Smooth muscle cell (in vitro differentiated cells): ENCODE data around the gene FAM120B. TPM values are rescaled to one million over a fixed set of nuclear protein-coding genes. Genes with fewer than 3 reads are reported as not detected.

Experiments
- DNase-seq: peaks from one replicate; lab custom pipeline; 2025; ENCODE audit not compliant: unreplicated experiment; lab: John Stamatoyannopoulos, UW
- H2AFZ ChIP-seq: fragments of 200-600 bp; sonication (generic); 2 replicates; pipeline ENCODE4 v1.6.0; 2016; ENCODE audit warnings: antibody characterized with exemption, low read depth, mild to moderate bottlenecking
- H3F3A ChIP-seq: fragments of 200-600 bp; sonication (generic); 2 replicates; pipeline ENCODE4 v1.6.0; 2017; ENCODE audit warnings: antibody characterized with exemption, low read depth
- H3K27ac ChIP-seq: fragments of 200-600 bp; sonication (generic); 2 replicates; pipeline ENCODE4 v1.5.1; 2016; ENCODE audit warnings: low read depth, mild to moderate bottlenecking
- H3K27me3 ChIP-seq: fragments of 200-600 bp; sonication (generic); 2 replicates; pipeline ENCODE4 v1.6.1; 2016; ENCODE audit warnings: low read depth, mild to moderate bottlenecking
- H3K36me3 ChIP-seq: fragments of 200-600 bp; sonication (generic); 2 replicates; pipeline ENCODE4 v1.5.1; 2016; ENCODE audit warnings: low read depth
- H3K4me1 ChIP-seq: fragments of 200-600 bp; sonication (generic); 2 replicates; pipeline ENCODE4 v1.5.1; 2016; ENCODE audit warnings: low read depth
- H3K4me2 ChIP-seq: fragments of 200-600 bp; sonication (generic); 2 replicates; pipeline ENCODE4 v1.6.0; 2016; ENCODE audit warnings: mild to moderate bottlenecking
- H3K4me3 ChIP-seq: fragments of 200-600 bp; sonication (generic); 2 replicates; pipeline ENCODE4 v1.5.1; 2016; ENCODE audit warnings: mild to moderate bottlenecking
- H3K79me2 ChIP-seq: fragments of 200-600 bp; sonication (generic); 2 replicates; pipeline ENCODE4 v1.6.0; 2016; ENCODE audit warnings: low read depth, mild to moderate bottlenecking
- H3K9ac ChIP-seq: fragments of 200-600 bp; sonication (generic); 2 replicates; pipeline ENCODE4 v1.6.0; 2016; ENCODE audit warnings: low read depth
- H3K9me3 ChIP-seq: fragments of 200-600 bp; sonication (generic); replicated peaks from 2 replicates; pipeline ENCODE4 v1.5.1; 2016; ENCODE audit warnings: low read depth
- H4K20me1 ChIP-seq: fragments of 200-600 bp; sonication (generic); 2 replicates; pipeline ENCODE4 v1.6.0; 2016; ENCODE audit warnings: low read depth
- CTCF ChIP-seq: fragments of 200-600 bp; sonication (generic); IDR thresholded peaks from 2 replicates; pipeline ENCODE4 v1.5.1; 2017; ENCODE audit warnings: borderline replicate concordance, mild to moderate bottlenecking, antibody characterized with exemption; ENCODE audit not compliant: insufficient read depth, poor library complexity, severe bottlenecking
- WGBS: methylation state at CpG from one replicate; pipeline ENCODE4 v1.1.7; 2016; ENCODE audit warnings: low lambda C conversion rate; 5-methylcytosine and 5-hydroxymethylcytosine counted together
- polyA plus RNA-seq: library from polyadenylated mRNA; unstranded; fragments of >200 nt; fragmentation: Nextera tagmentation; extraction: Ambion mirVana; gene quantifications from 2 replicates; pipeline ENCODE4 v1.2.1, GENCODE V29; 2016
- total RNA-seq: library from RNA; depleted of rRNA; stranded (reverse); fragments of >200 nt; gene quantifications from 2 replicates; pipeline ENCODE4 v1.2.3, GENCODE V29; 2014

FAM120B gene
- total and polyA plus RNA-seq, 2 experiments from 2014 or later, result 17.8 to 26.3 TPM

DNA sequence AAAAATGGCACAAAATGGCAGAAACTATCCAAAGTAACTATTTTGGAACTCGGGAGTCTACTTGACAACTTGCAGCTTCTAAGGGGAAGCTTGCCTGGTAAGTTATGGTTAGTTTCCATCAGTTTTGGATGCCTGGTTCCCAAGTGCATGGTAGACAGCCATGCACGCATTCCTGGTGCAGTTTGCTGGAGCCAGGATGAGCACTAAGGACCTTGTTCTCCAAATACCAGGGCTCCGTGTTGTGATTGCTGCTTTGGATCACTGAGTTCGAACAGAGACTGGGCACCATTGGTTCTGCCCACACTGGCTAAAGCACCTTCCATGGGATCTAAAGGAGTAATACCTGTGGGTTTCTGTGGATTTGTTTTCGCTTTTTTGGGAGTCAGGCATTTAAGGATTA, 103.7 kb downstream of the FAM120B start:
- WGBS, result 92% methylated on average over 5 of the region's 5 CpGs

DNA sequence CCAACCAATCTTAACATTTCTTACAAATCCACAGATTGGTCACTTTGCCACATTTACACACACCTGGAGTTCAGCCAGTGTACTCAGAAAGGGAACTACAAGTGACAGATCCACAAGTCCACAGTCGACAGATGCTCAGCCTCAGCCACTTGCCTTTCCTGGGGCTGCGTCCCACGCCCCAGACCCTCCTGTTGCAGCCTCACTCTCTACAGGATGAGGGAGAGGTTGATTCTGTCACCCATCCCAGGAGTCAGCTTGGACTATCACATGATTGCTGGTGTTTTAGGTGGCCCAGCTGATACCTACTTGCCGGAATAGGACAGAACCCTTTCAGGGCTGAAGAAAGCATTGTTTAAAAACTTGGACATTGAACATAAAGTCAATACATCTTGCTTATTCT, 108.8 kb downstream of the FAM120B start:
- no peaks in the 10 kb centered on the region for H3K27me3 ChIP-seq
- no peak overlapping the region for H2AFZ ChIP-seq
- no peak for DNase-seq
- H3K9me3 ChIP-seq, result no peaks in the 10 kb centered on the region
- H3K4me1 ChIP-seq, result no peaks in the 10 kb centered on the region
- no peak for TF ChIP-seq CTCF
- no peaks in the 10 kb centered on the region for H3K79me2 ChIP-seq
- no peaks in the 10 kb centered on the region for H3F3A ChIP-seq
- 98% methylated on average over 4 of the region's 4 CpGs for WGBS
- H3K4me2 ChIP-seq, result no peak overlapping the region
- no peaks in the 10 kb centered on the region for H3K36me3 ChIP-seq
- H4K20me1 ChIP-seq, result no peaks in the 10 kb centered on the region
- H3K27ac ChIP-seq, result no peak overlapping the region
- no peak overlapping the region for H3K4me3 ChIP-seq
- H3K9ac ChIP-seq, result no peak overlapping the region

More for the DNA sequence above, 103.7 kb downstream of the FAM120B start:
- Histone ChIP-seq H3K9me3 (no peaks in the 10 kb centered on the region), H2AFZ (no peak overlapping the region), H3K4me2 (no peak overlapping the region), H3K79me2 (no peaks in the 10 kb centered on the region), H3K27me3 (no peaks in the 10 kb centered on the region), H3K9ac (no peak overlapping the region), H3K27ac (no peak overlapping the region), H3K4me1 (no peaks in the 10 kb centered on the region), H4K20me1 (no peaks in the 10 kb centered on the region), H3K36me3 (no peaks in the 10 kb centered on the region), H3F3A (peaks cover 11% of the 10 kb centered on the region), H3K4me3 (no peak overlapping the region)
- no peak for TF ChIP-seq CTCF
- no peak for DNase-seq

DNA sequence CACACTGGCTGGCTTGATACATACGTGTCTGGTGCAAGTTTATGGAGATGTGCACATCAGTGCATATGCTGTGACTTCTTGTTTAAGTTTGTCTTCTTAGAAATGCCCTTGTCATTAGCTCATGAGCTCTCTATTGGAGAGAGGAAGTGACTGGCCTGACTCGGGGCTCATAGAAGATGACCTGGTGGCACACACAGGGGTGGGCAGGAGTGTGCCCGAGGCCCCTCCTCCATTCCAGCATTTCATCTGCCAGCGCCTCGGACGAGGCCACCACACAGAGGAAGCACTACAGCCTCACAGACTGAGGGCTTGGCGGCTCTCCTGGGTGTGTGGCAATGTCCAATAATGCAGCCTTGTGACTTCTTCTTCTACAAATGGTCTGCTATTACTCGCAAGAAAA, 109.7 kb downstream of the FAM120B start:
- H3F3A ChIP-seq, result no peaks in the 10 kb centered on the region
- no peak overlapping the region for H3K9ac ChIP-seq
- H4K20me1 ChIP-seq, result no peaks in the 10 kb centered on the region
- no peaks in the 10 kb centered on the region for H3K79me2 ChIP-seq
- H3K9me3 ChIP-seq, result no peaks in the 10 kb centered on the region
- no peak for DNase-seq
- H3K4me3 ChIP-seq, result no peak overlapping the region
- WGBS, result 82% methylated on average over 8 of the region's 8 CpGs
- H3K36me3 ChIP-seq, result no peaks in the 10 kb centered on the region
- no peak overlapping the region for H2AFZ ChIP-seq
- H3K4me2 ChIP-seq, result no peak overlapping the region
- no peak overlapping the region for H3K27ac ChIP-seq
- no peak for TF ChIP-seq CTCF
- H3K4me1 ChIP-seq, result no peaks in the 10 kb centered on the region
- no peaks in the 10 kb centered on the region for H3K27me3 ChIP-seq

DNA sequence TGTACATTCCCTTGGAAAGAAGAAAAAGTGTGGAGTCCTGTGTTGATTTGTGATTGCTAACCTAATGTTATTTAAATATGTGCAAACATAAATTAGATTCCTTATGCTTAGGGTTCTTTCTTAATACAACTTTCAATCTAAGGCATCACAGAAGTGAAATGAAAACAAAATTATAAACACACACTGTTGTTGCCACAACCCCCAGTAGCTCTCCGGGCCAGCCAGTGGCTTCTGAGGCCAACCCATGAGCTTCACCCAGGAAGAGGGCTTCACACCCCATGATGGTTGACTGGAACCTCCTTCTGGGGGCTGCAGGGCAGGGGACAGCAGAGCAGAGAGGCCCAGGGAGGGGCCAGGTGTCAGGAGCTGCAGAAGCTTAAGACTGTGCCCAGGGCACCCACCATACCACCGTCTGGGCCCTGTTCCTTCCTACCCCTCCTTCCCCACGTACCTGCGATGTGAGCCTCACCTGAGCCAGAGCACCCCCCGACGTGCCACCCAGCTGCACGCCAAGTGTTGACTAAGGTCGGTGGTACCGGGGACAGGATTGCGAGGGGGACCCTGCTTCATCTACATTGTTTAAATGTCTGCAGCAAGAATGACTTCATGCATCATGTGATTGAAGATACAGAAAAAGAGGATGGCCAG, 110.5 kb downstream of the FAM120B start:
- no peak overlapping the region for H3K4me3 ChIP-seq
- H3K36me3 ChIP-seq, result no peaks in the 10 kb centered on the region
- no peak for TF ChIP-seq CTCF
- no peak overlapping the region for H3K9ac ChIP-seq
- H3F3A ChIP-seq, result no peaks in the 10 kb centered on the region
- no peaks in the 10 kb centered on the region for H3K4me1 ChIP-seq
- 94% methylated on average over 10 of the region's 10 CpGs for WGBS
- H2AFZ ChIP-seq, result no peak overlapping the region
- H3K9me3 ChIP-seq, result no peaks in the 10 kb centered on the region
- no peaks in the 10 kb centered on the region for H3K79me2 ChIP-seq
- no peak overlapping the region for H3K4me2 ChIP-seq
- H4K20me1 ChIP-seq, result no peaks in the 10 kb centered on the region
- H3K27ac ChIP-seq, result no peak overlapping the region
- H3K27me3 ChIP-seq, result no peaks in the 10 kb centered on the region
- no peak for DNase-seq
